ACHN (cell line): ENCODE measurements around the gene CKAP2L.

Source experiments
- DNase-seq: peaks from one replicate; pipeline ENCODE4 v3.0.0-alpha.2; 2015
- in situ Hi-C: cut with HindIII; loops from 2 replicates; pipeline ENCODE4 v1.10.0; 2017; ENCODE audit warnings: low sequenced_read_pairs, low pct_ligation_motif_present, low pct_unique_long_range_greater_than_20kb

CKAP2L gene

GRCh38 chr2:112793449-112793978 lies 29.1 kb upstream of the CKAP2L start:
- no peak for DNase-seq
- in situ Hi-C loops, result no loop called here

GRCh38 chr2:112792419-112792818 lies 28.0 kb upstream of the CKAP2L start:
- in situ Hi-C loops, result no loop called here
- no peak for DNase-seq

DNA sequence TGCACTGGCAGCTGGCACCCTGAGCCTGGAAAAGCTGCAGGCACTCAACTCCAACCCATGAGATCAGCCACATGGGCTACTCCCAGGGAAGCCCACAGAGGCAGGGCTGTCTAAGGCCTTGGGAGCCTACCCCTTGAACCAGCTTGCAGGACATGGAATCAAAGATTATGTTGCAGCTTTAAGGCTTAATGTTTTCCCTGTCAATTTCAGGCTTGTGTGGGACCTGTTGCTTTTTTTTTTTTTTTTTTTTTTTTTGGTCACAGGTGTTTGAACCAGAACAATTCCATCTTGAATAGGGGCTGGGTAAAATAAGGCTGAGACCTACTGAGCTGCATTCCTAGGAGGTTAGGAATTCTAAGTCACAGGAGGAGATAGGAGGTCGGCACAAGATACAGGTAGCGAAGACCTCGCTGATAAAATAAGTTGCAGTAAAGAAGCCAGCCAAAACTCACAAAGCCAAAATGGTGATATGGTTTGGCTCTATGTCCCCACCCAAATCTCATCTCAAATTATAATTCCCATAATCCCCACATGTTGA lies 27.4 kb upstream of the CKAP2L start:
- in situ Hi-C loops, result no loop called here
- no peak for DNase-seq

- no peak for DNase-seq
- in situ Hi-C loops, result no loop called here
Measured at GRCh38 chr2:112791019-112791418, 26.6 kb upstream of the CKAP2L start.

GRCh38 chr2:112790305-112790704 lies 25.9 kb upstream of the CKAP2L start:
- in situ Hi-C loops, result no loop called here
- no peak for DNase-seq

DNA sequence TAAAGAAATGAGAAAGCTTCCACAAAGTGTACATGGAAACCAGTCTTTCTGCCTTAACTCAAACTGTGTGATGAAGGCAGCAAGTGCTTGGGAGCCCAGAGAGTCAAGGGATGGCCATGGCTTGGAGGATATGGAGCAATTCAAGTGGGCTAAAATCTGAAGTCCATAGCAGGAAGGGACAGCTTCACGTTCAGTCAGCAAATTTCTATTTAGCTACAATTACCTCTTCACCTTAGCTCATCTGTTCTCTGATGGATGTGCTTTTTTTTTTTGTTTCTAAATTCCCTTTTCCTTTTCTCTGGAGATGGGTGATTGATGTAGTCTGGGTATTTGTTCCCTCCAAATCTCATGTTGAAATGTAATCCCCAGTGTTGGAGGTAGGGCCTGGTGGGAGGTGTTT lies 24.8 kb upstream of the CKAP2L start:
- in situ Hi-C loops, result no loop called here
- no peak for DNase-seq

DNA sequence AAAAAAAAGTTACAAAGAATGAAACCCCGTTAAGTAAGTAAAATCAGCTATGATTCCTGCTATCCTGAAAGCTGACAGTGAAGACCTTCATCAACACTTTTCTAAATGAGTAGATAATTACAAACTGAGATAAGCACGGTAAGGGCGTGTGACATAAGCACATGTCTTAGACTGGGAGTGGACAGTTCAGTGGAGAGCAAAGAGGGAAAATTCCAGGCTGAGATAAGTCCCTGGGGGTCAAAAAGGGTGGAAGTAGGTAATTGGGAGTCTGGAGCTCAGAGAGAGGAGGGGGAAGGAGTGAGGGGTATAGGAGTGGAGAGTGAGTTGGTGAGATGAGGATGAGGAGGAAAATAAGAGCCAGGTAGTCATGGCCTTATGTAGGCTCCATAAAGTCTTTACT lies 24.2 kb upstream of the CKAP2L start:
- in situ Hi-C loops, result no loop called here
- DNase-seq, result no peak

- DNase-seq, result no peak
- in situ Hi-C loops, result no loop called here
Measured at GRCh38 chr2:112787729-112788393, 23.5 kb upstream of the CKAP2L start.

- in situ Hi-C loops, result no loop called here
- DNase-seq, result no peak
Measured at GRCh38 chr2:112787294-112787693, 22.9 kb upstream of the CKAP2L start.

DNA sequence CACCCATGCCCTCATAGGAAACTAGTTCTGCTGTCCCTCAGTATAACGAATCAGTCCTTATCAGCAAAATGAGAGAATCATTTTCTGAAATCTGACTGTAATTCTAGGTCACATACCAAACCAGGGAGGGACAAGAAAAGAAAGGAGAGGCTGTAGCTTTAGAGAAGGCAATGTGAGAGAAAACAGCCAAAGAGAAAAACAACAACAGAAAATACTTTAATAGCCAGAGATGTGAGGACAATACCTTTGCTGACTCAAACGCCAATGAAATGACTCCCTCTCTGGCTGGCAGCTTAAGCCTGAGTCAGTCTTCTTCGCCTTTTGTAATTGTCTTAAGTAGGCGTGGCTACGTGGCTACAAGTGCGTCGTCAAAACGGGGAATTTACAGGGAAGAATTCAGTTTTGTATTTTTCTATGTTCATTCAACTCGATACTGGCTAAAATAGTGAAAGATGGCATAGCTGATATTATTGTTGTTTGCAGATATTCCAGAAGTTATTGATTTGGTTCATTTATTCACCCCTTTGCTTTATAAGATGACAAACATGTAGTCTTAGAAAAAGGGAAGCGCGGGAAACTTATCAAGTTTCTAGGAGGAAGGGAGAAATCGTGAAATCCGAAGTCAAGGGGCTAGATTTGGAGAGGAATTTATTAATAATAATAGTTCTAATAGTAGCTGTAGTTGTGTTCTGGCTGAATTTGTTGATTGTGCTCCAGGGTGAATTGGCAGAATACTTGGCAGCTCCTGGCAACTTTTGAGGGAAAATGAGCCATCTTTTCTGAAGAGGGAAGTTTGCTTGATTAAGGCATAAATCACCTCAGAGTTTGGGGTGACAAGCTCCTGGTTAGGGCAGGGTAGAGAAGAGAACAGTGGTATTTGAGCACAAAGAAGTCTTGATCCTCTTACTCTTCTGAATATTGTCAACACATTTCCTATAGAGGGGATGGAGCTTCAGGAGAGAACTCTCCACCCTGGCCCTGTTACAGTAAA lies 20.1 kb upstream of the CKAP2L start, which contains the start of gene IL1A:
Gene IL1A, minus strand, starts transcription at position 295 of the 991 bp plus-strand sequence. CDS start 723 bp downstream, outside the sequence.
- in situ Hi-C loops, result no loop called here
- DNase-seq, result no peak

- in situ Hi-C loops, result no loop called here
- no peak for DNase-seq
Measured at GRCh38 chr2:112783187-112783714, 18.8 kb upstream of the CKAP2L start.

DNA sequence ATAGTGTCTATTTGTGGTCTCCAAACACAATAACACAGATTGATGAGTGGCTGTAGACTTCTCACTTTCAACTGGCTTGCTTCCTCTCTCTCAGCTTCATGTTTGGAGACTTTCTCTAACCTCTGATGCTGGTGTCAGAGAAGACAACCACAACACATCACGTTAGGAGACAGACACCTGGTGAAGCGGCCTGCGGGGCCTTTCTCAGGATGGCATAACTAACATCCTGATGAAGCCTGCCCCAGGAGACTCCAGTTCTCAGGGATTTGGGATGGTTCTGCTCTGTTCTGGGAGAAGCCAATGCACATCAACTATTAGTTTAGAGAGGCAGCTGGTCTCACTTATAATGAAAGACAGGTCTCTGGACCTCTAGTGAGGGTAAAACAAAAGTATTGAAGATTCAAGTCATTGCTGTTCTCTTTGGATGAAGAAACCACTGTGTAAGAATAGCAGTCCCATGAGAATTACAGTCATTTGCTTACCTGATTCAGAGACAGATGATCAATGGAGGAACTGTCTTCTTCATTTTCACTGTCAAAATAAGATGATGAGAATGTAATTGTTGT lies 17.9 kb upstream of the CKAP2L start:
- in situ Hi-C loops, result no loop called here
- no peak for DNase-seq

- DNase-seq, result no peak
- in situ Hi-C loops, result no loop called here
Measured at GRCh38 chr2:112779598-112779997, 15.2 kb upstream of the CKAP2L start.

DNA sequence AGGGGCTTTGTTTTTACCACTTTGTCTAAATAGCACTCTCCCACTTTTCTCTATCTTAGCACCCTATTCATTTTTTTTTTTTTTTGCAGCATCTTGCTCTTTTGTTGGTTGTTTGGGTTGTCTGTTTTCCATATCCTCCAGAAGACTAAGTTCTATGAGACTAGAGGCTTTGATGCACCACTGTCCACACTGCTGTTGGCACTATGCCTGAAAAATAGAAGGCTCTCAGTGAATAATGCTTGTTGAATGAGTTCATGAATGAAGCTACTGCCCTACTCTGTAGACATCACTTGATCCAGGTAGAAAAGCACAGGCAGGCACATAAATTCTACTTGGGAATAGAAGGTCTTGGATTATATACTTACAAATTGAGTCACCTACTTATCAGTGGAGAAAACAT lies 12.6 kb upstream of the CKAP2L start:
- no peak for DNase-seq
- in situ Hi-C loops, result no loop called here

GRCh38 chr2:112776113-112776512 lies 11.7 kb upstream of the CKAP2L start:
- in situ Hi-C loops, result no loop called here
- DNase-seq, result no peak

DNA sequence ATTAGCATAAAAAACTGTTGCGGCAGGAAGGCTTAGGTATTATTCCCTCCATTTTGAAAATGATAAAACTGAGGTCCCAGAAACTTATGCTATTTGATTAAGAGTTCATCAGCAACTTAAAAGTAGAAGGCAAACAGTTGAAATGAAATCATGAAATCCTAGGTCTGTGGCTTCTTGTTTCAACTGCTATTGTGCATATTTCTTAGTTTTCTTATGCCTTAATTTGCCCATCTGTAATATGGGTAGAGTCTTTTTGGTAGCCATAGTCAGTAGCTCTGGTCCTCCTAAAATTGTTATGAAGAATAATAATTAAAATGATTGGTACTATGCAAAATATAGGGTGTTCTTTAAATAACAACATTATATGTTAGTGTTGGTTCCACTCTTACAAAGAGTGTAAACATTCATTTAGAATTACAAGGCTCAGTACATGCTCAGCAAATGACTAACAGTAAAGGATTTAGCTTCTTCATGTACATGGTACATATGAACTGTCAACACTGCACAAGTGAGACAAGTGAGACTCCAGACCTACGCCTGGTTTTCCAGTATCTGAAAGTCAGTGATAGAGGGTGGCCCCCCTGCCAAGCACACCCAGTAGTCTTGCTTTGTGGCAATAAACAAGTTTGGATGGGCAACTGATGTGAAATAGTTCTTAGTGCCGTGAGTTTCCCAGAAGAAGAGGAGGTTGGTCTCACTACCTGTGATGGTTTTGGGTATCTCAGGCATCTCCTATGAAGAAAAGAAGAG lies 10.3 kb upstream of the CKAP2L start:
- in situ Hi-C loops, result no loop called here

DNA sequence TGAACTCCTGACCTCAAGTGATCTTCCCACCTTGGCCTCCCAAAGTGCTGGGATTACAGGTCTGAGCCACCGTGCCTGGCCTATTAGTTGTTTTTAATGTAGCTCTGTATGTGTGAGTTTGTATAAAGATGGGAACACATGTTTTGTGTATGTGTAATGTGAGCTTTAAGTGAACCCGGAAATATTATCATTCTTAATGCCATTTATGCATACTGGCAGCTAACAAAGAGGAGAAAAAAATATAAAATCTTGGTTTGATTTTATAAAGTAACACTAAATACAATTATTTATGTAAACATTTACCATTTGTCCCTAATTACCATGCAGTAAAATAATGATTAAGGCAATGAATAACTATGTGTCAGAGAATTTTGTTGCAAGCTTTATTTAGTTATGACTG lies 9.1 kb upstream of the CKAP2L start:
- no peak for DNase-seq
- in situ Hi-C loops, result no loop called here

More for the DNA sequence above, 10.3 kb upstream of the CKAP2L start:
- no peak for DNase-seq

DNA sequence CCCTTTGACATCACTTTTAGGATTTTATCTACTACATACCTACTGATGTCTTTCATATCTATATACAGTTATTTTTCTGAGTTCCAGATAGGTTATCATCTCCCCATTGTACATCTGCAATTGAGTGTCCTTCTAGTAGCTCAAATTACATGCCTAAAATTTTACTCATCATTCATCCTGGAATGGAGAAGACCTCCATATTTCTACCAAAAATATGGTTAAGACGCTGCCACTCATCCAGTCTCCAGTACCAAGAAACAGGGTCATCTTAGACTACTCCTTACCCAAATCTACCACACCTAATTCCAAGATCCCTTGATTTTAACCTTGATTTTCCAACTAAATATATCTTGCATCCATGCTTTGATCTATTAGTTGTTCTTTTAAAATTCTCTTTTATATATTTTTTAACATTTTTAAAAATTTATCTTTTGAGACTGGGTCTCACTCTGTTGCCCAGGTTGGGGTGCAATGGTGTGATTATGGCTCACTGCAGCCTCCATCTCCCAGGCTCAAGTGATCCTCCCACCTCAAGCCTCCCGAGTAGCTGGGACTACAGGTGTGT lies 8.6 kb upstream of the CKAP2L start:
- in situ Hi-C loops, result no loop called here

More for the DNA sequence above, 8.6 kb upstream of the CKAP2L start:
- DNase-seq, result no peak
